Neural cell (in vitro differentiated cells): ENCODE data around the gene PCDHGA11.
"Not testable (repeated sequence)": the region's sequence is repeated elsewhere in the genome, so short reads cannot be mapped to it uniquely, and the experiment has no call there.

ENCODE experiments used
- CTCF ChIP-seq: fragments of 450-650 bp; IDR thresholded peaks from 2 replicates; pipeline ENCODE4 v1.5.1; 2014; ENCODE audit warnings: antibody characterized with exemption, mild to moderate bottlenecking, moderate library complexity; ENCODE audit not compliant: poor library complexity, severe bottlenecking
- EP300 ChIP-seq: fragments of 450-650 bp; conservative IDR thresholded peaks from 2 replicates; pipeline ENCODE4 v1.6.1; 2014; ENCODE audit warnings: antibody characterized with exemption, mild to moderate bottlenecking, moderate library complexity; ENCODE audit not compliant: poor library complexity, severe bottlenecking
- EZH2 ChIP-seq: fragments of 200-600, 300-800 bp; shearing (Covaris generic), sonication (generic); IDR thresholded peaks from 2 replicates; pipeline ENCODE4 v1.6.1; 2014; ENCODE audit warnings: antibody characterized with exemption, low read length, borderline replicate concordance, mild to moderate bottlenecking; ENCODE audit not compliant: insufficient read depth, poor library complexity, severe bottlenecking
- RAD21 ChIP-seq: fragments of 450-650 bp; conservative IDR thresholded peaks from 2 replicates; pipeline ENCODE4 v1.6.1; 2014; ENCODE audit warnings: antibody characterized with exemption, mild to moderate bottlenecking, moderate library complexity
- REST ChIP-seq: IDR thresholded peaks from 2 replicates; pipeline ENCODE4 v1.6.1; 2012; ENCODE audit warnings: borderline replicate concordance
- SMC3 ChIP-seq: fragments of 450-650 bp; conservative IDR thresholded peaks from 2 replicates; pipeline ENCODE4 v1.6.1; 2014; ENCODE audit warnings: antibody characterized with exemption, mild to moderate bottlenecking, moderate library complexity; ENCODE audit not compliant: poor library complexity
- TAF1 ChIP-seq: IDR thresholded peaks from 2 replicates; pipeline ENCODE4 v1.6.1; 2012; ENCODE audit warnings: low read depth

DNA sequence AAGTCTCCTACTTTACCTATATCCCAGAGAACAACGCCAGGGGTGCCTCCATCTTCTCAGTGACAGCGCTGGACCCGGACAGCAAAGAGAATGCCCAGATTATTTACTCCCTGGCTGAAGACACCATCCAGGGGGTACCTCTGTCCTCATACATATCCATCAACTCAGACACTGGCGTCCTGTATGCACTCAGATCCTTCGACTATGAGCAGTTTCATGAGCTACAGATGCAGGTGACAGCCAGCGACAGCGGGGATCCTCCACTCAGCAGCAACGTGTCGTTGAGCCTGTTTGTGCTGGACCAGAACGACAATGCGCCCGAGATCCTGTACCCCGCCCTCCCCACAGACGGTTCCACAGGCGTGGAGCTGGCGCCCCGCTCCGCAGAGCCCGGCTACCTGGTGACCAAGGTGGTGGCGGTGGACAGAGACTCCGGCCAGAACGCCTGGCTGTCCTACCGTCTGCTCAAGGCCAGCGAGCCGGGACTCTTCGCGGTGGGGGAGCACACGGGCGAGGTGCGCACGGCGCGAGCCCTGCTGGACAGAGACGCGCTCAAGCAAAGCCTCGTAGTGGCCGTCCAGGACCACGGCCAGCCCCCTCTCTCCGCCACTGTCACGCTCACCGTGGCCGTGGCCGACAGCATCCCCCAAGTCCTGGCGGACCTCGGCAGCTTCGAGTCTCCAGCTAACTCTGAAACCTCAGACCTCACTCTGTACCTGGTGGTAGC, 6.1 kb upstream of the PCDHGA11 start:
- TF ChIP-seq CTCF, EZH2, EP300, TAF1, RAD21, SMC3, REST: not testable (repeated sequence)
